GM19023 (cell line): ENCODE data around the gene KAZN.

ENCODE experiments used
- ATAC-seq: cut with Tn5 transposase; IDR thresholded peaks from one replicate; pipeline ENCODE4 v1.9.1; 2021; ENCODE audit warnings: mild to moderate bottlenecking, moderate library complexity; ENCODE audit not compliant: unreplicated experiment

The KAZN gene

DNA sequence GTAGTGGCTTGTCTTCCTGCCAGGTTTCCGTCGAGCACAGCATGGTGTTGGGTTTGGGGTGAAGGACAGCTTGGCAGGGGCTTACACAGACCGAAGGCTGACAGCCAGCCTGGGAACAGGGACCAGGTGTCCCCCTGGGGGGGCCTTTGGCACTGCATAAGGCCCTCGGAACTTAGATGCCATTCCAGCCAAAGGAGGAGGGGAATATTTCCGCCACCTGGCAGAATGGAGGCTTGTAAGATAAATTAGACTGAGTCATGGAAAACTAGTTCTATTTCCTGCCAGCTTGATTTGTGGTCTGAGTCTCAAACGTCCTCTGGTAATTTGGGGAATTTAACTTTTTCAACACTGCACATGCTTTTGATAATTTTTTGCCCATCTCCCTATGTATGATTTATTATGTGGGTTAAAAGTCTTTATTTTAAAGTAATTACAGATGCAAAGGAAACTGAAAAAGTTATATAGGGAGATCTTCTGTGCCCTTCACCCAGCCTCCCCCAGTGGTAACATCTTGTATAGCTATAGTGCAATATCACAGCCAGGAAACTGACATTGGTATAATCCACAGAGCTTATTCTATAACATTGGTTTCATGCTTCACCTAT lies 543.6 kb downstream of the KAZN start:
- ATAC-seq = no peak

DNA sequence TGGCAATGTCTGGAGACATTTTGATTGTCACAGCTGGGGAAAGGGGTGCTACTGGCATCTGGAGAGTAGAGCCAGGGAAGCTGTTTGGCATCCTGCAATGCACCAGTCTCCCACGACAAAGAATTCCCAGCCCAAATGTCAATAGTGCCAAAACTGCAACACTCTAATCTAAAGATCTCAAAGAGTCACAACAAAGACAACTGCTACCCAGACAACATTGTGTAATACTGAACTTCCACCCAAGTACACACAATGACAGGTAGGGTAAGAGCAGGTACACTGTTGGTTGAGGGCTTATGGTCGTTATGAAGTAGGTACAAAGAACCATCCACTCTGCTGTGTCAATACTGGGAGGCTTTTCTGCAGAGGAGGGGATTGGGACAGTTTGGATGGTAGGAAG lies 546.8 kb downstream of the KAZN start:
- ATAC-seq = no peak

DNA sequence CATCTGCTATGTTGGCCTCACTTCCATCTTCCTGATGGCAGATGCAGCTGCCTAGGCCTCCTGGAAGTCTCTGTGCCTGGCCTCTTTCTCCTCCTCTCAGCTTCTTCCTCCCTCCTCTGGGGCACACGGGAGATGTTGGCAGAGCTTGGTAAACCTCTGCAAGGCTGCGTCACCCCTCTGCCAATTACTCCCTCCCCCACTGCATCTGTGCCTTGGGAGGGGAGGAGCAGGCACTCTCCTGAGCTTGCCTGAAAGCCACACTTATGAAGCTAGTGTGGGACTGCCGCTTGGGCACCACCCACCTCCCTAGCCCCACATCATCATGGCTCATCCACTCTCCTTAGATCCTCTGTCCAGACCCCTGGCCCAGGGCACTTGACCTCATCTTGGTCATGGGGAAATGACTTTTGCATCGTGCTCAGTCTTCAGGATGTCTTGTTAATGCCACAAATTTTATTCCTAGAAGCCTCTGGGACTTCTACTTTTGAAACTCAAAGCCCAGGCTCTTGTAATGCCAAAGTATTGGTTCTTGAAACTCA lies 547.7 kb downstream of the KAZN start:
- ATAC-seq = no peak

DNA sequence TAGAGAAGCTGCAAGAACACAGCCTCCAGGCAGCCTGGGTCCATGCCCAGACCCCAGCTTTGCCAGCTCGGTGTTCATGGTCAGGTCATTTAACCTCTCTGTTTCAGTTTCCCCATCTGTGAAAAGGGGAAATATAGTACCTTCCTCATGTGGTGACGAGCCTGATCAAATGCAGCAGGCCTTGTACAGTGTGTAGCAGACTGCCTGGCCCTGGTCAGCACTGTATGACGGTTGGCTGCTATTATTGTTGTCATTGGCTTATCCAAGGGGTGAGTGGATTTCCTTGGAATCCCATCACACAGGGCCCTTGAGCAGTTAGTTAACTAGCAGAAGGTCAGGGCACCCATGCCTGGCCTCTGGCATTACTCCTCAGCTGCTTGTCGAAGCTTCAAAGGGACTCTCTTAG lies 548.5 kb downstream of the KAZN start:
- no peak for ATAC-seq

DNA sequence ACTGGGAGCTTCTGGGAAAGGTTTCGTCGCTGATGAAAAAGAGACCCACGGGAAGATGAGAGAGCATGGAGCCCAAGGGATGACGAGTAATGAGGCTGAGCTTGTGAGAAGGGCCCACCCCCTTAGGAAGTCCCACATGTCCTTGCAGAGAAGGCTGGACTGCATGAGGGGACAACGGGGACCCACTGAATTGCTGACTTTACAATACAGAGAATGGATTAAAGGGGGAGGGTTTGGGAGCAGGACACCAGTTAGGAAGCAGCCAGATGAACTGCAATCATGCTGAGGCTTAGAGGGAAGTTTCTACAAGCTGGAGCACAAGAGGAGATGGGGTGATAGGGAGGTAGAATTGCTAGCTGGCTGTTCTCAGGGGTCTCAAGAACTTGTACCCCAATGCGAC lies 549.5 kb downstream of the KAZN start:
- no peak for ATAC-seq

DNA sequence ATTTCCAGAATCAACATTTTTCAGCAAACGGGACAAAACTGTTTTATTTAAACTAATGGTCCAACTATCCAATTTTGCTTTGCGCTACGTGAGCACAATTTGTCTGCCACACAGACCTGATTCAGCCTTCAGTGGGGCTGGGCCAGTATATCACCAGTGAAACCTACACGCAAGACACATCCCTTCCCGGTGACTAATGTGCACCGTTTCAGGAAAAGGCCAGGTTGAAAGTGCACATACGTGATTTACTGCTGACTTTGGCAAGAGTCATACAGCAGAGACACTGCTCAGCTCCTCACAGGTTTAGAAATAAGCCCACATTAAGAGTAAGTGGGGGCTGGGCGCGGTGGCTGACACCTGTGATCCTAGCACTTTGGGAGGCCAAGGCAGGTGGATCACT lies 550.0 kb downstream of the KAZN start:
- ATAC-seq = no peak

DNA sequence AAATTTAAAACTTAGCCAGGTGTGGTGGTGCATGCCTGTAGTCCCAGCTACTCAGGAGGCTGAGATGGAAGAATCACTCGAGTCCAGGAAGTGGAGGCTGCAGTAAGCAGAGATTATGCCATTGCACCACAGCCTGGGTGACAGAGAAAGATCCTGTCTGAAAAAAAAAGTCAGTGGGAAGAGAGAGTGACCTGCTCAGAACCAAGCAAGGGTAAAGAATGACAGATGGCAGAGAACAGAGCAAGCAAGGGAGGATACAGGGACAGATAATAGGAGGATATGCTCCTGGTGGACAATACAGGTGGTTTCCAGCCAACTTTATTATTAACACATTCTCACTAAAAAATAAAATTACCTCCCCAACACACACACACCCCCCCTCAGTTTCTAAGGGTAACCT lies 550.5 kb downstream of the KAZN start:
- no peak for ATAC-seq

DNA sequence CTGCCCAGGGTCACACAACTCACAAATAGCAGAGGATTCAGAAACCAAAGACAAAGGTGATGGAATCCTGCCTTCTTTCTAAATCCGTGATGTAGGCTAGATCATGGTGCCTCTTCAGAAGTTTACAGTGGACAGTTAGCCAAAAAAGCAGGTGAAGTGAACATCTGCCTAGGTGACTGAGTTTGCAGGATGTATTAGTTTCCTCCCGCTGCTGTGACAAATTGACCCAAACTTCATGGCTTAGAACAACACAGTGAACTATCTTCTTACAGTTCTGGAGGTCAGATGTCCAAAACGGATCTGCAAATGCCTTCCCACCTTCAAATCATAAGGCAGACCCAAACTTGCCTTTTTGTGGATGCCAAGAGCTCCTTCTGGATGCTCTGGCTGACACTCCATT lies 551.9 kb downstream of the KAZN start:
- no peak for ATAC-seq

DNA sequence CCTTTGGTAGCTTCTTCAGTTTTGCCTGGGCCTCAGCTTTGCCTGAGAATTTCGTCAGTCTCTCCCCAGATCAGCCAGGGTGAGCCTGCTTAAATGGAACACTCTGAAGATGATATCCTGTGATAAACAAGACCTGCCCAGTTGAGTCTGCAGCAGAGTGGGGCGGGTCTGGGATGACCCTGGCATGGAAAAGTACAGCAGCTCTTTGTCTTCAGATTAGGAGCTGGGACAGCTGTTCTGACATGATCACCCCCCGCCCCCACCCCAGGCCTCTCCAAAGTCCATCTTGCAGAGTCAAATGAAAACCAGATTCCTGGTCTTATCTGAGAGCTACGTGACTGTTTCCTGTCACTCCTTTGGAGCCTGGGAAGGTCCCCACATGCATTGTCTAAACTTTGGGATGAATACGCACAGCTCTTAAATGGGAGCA lies 552.9 kb downstream of the KAZN start:
- no peak for ATAC-seq

DNA sequence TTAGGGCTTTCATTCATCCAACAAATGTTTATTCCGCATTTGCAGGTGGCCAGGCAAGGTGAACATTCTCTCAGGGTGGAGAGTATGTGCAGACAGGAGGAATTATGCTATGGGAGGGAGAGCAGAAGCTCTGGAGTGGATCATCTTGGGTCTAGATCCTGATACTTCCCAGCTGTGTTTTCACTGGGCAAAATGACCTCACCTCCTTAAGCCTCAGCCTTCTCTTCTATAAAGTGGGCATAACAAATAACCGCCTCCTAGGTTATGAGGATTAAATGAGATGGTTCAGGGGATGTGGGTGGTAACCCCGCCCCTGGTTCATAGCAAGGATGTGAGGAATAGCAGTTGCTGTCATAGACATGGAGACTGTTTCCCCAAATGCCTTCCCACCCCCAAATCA lies 553.4 kb downstream of the KAZN start:
- ATAC-seq = no peak

DNA sequence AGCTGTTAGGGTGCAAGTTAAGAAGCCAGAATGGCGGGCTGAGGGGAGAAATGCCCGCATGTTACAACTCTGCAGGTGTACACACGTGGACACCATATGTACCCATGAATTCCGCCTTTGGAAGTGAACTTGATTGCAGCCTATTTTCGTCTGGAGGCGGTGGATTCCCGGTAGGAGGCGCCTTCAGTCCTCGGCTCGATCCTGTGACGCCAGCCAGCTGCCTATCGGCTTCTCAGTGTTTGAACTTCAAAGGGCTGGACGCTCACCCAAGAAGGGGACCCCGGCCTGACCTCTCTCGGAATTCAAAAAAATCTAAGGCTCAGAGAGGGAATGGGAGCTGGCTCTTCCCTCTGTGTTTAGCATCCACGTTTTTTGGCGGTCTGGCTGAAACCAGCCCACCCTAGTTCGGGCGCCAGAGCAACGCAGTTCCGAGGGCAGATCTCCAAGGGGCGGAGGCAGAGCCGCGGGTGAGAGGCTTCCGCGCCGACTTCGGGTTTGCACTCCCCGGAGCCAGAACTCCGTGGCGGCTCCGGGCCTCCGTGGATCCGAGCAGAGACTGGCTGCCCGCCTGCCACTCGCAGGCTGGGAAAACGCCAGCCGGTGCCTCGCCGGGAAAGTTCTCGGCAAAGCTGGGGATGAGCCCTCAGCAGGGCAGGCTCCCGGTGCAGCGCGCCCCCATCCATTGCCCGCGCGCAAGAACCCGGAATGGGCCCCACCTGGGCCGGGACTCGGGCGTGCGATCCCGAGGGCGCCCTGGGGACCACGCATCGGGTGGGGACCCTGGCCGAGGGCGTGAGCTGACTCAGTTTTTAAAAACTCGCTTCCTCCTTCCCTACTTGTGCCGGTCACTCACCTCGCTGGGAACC lies 554.1 kb downstream of the KAZN start:
- no peak for ATAC-seq

DNA sequence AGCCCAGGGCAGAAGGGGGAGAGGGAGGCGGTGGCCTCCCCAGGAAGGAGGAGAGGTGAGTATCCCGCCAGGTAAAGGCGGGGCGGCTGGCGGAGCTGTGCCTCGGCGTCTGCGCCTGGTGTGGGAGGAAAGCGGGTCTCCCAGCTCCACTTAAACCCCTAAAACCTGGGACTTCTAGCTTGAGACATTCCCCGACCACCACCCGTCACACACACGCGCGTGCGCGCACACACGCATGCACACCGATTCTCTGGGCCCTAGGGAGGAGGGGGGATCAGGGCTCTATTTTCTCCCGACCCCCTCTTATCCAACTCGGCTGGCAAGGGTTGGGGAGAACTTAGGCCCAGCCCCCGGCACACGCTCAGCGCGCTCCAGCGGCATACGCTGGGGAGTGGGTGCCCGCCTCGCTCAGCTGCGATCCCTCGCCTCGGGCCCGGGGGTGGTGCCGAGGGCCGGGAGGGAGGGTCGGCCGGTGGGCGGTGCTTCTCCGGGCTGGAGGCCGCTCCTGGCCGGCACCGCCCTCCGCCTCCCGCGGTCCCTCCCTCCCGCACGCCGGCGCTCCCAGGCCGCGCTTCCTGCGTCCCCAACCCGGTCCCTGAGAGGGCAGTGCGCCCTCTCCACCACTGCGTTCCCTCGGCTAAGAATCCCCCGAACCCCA lies 554.8 kb downstream of the KAZN start, which contains the start of gene TMEM51:
Gene TMEM51 (plus strand): TSS at position 564 of the 658 bp plus-strand sequence. CDS start 61,341 bp downstream, outside the sequence.
- no peak for ATAC-seq

DNA sequence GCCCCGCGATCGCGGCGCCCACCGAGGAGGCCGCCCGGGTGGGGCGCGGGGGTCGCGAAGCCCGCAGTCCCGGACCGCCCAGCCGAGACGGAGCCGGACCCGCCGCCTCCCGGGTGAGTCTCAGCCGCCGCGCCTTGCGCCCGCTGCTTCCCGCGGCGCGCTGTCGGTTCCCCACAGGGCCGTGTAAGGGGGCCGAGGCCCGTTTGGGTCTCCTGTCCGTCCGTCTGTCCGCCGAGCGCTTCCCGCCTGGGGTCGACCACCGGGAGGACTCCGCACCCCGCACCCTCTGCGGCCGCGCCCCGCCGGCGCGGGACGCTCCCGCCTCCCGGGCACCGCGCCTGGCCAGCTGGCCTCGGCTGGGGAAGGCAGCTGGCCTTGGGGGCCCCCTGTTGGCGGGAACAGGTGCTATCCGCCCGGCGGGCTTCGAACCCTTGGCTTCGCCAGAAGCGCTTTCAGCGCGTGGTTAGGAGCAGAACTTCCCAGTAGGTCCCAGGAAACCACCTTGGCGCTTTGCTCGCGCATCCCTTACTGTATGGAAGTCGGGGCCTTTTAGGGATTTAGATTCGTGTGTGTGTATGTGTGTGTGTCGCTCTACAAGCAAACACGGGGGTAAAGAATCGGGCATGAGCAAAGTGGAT lies 555.5 kb downstream of the KAZN start:
- ATAC-seq = no peak

DNA sequence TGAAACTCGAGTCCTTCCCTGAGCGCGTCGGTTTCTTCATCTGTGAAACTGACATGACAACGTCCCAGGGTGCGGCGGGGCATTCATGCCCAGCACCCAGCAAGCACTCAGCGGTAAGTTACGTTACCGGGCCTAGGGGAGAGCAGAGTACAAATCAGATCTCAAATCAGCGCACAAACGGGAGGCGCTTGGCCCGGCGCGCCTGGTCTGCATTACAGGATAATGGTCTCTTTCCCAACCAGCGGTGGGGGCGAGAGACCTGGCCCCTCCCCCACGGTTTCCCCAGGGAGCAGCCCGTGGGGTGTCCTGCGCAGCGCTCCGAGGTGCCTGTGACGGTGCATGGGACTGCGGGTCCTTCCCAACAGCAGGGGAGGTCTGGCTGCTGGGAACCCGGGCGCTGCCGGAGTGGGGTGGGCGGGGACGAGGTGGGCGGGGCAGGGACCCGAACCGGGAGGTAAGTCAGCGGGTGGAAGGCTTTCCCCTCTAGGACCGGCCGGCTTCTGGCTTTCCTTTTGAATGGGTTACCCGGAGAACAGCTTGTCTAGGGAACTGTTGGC lies 556.1 kb downstream of the KAZN start:
- no peak for ATAC-seq

DNA sequence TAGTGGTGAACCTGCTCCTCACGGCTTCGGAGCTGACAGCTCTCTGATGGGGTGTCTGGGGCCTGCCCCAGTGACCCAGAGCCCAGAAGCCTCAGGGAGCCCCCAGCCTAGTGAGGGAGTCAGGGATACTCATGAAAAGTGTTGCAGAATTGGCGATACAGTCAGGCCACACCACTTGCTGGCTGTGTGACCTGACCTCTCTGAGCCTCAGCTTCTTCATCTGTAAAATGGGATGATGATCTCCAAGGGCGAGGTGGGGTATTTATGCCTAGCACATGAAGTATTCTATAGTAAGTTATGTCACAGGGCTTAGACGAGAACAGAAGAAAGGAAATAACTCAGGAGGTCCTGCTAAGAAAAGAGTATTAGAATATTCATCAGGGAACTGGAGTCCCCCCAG lies 556.7 kb downstream of the KAZN start:
- no peak for ATAC-seq

DNA sequence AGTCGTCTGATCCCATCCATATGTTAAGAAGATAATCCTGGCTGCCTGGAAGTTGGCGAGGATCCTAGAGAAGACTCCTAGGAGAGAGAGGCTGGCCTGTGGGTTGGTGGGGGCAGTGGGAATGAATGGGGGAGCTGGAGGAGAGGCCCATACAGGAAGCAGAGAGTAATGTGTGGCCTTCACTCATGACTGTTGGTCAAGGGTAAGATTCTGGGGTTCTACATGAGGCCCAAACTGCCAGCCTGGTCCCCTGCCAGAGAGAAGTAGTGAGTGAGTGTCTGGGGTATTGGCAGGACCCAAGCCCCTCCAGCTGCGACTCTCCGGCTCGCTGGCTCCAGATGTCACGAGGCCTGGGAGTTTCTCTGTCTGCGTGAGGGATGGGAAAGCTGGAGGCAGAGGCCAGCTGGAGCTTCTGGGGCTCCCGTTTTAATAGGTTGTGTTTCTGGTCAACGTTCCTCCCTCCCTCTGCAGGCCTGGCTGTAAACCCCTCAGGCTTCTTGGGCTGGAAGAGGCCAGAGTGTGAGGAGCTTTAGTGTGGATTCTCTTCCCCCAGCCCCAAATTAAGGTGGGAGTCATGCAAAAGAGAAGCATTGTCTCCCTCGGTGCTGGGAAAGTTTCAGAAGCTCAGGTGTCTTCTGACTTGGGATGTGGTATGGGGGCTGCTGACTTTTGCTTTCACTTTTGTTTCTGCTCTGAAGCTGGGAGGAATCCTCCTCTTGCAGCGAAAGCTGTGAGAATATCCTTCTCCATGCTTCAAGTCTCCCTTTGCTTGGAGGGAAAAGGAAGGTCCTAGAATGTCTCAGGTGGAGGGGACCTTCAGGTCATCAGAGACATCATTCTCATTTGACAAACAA lies 557.6 kb downstream of the KAZN start:
- no peak for ATAC-seq

DNA sequence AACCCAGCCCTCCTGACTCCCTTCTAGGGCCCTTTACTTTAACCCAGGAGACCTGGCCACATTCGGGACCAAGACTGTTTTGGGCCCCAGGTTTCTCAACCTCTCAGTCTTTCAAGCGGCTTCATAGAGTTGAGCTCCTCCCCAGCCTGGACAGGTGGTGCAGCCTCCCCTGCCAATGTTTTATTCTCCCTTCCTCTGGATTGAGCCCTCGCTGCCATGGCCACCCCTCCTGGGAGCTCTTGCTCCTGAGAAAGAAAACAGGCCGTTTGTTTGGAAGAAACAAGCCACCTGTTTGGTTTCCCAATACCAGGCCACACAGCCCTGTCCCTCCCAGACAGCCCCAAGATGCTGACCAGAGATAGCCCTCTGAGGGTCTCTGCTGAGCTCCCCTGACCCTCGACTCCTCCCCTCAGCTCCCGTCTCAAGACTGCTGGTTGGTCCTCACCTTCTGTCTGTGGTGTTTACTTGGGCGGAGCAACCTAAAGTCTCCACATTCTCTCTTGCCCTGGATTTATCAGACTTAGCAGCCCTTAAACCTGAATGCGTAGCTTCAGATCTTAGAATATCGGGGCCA lies 558.4 kb downstream of the KAZN start:
- no peak for ATAC-seq

DNA sequence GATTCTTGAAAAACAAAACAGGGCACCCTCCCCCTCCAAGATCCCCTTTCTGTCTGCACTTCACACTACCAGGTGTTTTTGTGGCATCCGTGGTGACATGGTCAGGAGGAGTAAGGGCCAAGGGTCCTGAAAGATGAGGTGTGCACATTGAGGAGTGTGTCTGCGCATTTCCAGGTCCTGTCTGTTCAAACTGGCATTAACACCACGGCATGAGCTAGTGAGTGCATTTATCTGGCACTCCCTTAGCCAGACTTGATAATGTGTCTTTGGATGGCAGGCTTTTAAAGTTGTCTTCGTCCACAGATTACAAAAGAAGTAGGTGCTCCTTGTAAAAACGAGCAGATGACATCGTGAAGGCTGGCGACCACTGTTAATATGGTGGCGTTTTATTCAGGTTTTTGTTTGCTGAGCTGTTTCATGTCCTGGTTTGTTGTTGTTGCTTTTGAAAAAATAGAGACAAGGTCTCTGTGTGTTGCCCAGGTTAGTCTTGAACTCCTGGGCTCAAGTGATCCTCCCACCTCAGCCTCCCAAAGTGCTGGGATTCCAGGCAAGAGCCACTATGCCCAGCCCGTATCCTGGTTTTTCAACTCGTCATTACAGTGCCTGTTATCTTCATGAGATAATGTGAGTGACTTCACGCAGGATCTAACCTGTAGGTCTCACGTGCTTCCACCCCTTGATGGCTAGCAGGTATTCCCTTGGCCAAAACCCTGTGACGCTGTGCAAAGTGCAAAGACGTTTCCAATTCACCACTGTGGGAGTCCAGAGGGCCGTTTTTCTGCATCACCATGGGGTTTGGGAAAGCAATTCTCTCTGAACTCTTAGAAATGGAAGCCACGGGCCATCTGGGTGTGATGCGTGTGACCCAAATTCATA lies 559.3 kb downstream of the KAZN start:
- ATAC-seq = no peak
